GM12872 (cell line): Measurements from ENCODE around the gene PAPSS2.

ENCODE experiments used
- CTCF ChIP-seq: IDR thresholded peaks from 3 replicates; pipeline ENCODE4 v1.5.1; 2011; ENCODE audit warnings: low read depth, mild to moderate bottlenecking, low read length, moderate library complexity; ENCODE audit not compliant: insufficient read depth

Gene PAPSS2

DNA sequence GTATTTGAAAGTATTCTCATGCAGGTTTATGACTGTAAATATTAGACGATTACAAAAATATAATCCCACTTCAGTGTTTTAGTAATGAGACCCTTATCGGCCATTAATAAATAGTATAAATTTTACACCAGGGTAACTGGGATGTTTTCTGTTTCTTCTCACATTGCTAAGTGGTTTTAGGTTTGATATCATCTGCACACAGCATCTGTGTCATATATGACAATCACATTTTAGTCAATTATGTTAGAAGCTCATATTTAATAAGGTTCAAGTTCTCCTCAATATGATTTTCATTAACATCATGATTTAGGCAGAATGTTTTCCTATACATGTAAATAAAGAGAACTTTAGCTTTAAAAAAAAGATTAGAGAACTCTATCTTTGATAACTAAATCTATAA is 91.6 kb downstream of the PAPSS2 start:
- no peak for TF ChIP-seq CTCF

DNA sequence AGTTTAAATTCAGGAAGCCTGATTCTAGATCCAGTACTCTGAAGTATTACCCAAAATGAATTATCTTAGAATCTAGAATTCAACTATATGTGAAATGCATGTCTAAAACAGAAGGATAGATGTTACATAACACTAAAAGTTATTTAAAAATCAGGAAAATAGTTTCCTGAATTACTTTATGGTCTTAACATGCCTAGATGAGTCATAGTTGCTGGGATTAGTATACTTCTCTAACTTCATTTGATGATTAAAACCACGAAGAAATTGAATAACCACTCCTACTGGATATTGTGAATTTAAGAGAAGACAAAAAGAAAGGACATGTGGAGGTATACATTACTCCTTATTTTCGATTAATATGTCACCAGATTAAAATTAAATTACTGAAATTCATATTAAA is 92.9 kb downstream of the PAPSS2 start:
- no peak for TF ChIP-seq CTCF

DNA sequence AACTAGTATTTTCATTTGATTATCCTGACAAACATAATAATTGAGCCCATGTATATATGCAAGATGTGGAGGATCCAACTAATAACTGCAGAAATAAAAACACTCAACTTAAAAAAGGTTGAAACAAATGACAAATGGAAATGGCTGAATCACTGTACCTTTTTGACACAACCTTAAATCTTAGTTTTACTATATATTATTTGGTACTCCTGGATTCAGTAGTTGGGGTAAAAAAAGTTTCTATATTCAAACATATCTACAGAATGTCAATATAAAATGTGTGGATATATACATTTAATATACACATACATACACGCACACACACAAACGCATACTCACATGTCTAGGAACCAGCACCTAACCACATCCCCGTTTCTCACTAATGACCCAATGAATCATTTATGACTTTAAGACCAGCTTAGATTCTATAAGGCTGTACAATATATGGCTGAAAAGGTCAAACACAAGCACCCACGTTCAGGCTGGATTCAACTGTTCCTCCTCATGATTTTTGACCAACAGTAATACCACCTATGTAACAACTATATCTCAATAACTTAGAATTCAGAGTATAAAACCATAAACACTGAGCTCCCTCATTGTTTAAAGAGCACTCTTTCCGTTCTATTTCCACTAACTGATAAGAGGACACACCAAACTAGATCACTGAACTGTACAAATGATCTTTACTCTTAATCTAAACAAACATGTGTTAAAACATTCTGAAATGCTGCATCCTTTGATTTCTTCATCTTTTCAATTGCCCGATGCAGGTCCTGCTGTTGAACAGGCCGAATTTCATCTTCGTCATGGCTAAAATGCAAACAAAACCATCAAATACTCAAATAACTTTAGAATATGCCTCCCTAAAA is 94.6 kb downstream of the PAPSS2 start:
- no peak for TF ChIP-seq CTCF

DNA sequence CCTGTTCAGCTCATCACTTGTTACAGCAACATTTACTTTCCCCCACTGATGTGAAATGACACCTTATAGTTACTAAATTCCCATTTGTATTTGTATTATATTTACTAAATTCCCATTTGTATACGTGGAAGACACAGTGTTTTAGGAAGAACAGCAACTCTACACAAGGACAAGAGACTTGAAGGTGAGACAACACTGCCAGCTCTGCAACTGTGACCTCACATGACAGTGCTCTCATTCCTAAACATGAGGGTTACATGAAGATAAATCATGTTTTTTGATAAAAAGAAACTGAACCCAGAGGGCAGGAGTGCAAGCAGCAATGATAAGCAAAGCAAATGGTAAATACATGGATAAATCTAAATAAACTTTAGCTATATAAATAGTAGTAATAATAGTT is 98.0 kb downstream of the PAPSS2 start:
- no peak for TF ChIP-seq CTCF

DNA sequence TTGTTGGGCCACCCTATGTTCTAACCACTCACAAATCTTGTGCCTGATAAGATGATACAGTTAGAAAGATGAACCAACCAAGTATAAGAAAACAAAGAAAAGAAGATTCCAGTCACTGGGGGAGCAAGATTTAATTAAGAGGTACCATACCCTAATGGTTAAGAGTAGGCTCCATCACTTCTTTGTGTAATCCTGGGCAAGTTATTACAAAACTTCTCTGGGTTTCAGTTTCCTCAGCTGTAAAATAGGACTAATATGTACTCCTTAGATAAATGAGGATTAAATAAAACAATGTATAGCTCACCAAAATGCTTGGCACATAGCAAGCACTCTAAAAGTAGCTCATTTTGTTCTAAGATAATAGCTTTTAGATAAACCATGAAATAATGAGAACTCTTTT is 99.9 kb downstream of the PAPSS2 start:
- no peak for TF ChIP-seq CTCF

DNA sequence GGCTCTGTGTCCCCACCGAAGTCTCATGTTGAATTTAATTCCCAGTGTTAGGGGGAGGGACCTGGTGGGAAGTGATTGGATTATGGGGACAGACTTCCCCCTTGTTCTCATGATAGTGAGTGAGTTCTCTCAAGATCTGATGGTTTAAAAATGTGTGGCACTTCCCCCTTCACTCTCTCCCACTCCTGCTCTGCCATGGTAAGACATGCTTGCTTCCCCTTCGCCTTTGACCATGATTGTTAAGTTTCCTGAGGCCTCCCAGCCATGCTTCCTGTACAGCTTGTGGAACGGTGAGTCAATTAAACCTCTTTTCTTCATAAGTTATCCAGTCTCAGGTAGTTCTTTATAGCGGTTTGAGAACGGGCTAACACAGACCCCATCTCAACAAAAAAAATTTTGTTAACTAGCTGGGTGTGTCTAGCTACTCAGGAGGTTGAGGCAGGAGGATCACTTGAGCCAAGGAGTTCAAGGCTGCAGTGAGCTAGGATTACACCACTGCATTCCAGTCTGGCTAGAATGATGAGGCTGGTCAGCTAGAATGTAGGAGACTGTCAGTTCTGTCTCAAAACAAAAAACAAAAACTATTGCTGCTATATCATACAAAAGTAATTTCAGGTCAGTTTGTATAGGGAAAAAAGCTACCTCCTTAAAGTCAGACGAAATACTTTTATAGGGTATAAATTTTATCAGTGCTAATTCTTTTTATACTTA is 100.7 kb downstream of the PAPSS2 start:
- no peak for TF ChIP-seq CTCF

DNA sequence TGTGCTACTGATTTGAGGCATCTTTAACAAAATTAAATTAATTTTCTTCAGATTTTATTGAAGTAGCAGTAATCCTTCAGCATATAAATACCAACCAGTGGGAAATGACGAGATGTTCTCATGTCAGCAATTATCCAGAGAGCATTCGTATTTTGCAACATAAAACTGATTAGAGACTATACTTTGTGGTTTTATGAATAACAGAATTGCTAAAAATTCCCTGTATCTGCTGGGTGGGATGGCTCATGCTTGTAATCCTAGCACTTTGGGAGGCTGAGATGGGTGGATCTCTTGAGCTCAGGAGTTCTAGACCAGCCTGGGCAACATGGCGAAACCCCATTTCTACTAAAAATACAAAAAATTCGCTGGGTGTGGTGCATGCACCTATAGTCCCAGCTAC is 101.5 kb downstream of the PAPSS2 start:
- TF ChIP-seq CTCF = no peak
